Measurements from ENCODE around the gene KRTAP1-4. TPM values are rescaled to one million over a fixed set of nuclear protein-coding genes. Genes with fewer than 3 reads are reported as not detected.
"Not testable (repeated sequence)": the region's sequence is repeated elsewhere in the genome, so short reads cannot be mapped to it uniquely, and the experiment has no call there.

KRTAP1-4 gene
- polyA plus RNA-seq, 3 donors = not detected

DNA sequence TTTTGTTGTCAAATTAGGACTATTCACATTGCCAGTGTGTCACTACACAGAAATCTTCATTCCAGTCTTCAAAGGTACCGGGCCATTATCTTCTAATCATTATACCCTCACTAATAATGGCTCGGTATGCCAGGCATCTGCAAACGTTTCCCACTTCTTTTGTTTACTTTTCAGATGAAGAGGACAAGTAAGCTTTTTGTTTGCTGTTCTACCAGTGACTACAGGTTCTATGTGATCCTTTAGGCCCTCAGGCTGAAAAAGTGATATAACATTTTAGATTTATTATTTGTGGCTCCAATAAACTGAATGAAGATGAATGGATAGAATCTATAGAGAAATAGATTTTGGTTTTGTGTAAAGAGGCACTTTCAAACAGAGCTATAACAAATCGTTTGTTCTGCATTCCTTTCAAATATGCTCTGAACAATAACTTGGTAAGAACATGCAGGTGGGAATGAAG, 20.7 kb downstream of the KRTAP1-4 start:
- DNase-seq (ENCODE audit: low read depth in 3 of 3, low spot score in 2 of 3) = no peak

DNA sequence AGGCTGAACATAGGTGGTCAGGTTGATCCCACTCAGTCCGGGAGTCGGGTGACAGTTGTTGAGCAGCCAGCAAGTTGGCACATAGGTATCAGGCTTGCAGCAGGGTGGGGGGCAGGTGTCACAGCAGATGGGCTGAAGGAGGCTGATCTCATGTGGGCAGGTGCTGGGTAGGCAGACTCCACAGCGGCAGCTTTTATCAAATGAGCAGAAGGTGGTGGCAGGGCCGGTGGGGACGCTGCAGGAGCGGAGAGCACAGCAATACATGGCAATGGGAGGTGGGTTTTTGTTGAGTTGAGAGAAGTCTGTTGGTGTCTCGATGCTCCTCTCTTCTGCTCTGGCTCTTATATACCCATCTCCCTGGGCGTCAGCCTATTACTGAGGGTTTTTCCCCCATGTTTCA, 21.2 kb downstream of the KRTAP1-4 start, which contains the start of gene KRTAP3-1:
Gene KRTAP3-1, minus strand, starts transcription at position 318 of the 400 bp plus-strand sequence. Its CDS starts 54 bp downstream, at position 264.
- DNase-seq (ENCODE audit: low read depth in 3 of 3, low spot score in 2 of 3) = no peak

DNA sequence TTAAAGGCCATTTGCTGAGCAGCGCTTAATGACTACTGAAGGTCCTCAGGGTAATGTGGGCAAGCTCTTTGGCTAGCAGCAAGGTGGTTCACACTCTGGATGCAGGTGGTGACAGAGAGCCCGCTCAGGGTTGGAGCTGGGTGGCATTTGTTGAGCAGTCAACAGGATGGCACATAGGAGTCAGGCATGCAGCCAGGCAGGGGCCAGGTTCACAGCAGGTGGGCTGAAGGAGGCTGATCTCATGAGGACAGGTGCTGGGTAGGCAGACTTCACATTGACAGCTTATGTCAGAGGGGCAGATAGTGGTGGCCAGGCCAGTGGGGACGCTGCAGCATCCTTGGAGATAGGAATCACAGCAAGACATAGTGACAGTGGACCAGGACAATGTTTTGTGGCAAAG, 25.6 kb downstream of the KRTAP1-4 start:
- DNase-seq (ENCODE audit: low read depth in 3 of 3, low spot score in 2 of 3) = no peak

DNA sequence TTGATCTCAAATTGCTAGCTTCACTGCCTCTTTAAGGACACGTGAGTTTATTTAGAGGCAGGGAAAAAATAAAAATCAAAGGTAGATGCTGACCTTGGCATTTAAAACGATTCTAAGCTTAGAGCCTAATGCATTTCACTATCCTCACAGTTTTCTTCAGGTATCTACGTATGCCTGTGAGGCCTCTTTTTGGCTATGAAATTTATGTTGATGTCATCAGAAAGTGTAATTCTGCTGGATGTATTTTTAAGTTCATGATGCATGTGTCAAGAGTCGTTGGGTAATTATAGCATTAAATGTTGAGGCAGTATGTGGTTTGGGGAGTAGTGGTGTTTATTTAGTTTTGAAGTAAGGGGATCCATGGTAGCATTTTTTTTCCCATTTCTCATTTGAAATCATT, 26.1 kb downstream of the KRTAP1-4 start:
- no peak for DNase-seq (ENCODE audit: low read depth in 3 of 3, low spot score in 2 of 3)

DNA sequence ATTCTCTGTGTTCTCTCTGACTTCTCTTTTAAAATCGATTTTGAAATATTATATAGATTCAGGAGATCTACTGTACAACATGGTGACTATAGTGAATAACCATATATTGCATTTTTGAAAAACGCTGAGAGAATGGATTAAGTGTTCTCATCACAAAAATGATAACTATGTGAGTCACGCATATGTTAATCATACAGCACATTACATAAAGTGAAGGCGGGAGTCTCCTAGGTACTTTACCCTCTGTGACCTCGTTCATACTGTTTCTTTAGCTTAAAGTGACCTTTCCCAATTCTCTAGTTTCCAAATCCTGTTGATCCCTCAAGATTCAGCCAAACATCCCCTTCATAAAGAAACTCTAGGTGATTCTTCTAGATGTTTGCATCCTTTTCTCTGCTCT, 27.2 kb downstream of the KRTAP1-4 start:
- DNase-seq (ENCODE audit: low read depth in 3 of 3, low spot score in 2 of 3) = no peak

DNA sequence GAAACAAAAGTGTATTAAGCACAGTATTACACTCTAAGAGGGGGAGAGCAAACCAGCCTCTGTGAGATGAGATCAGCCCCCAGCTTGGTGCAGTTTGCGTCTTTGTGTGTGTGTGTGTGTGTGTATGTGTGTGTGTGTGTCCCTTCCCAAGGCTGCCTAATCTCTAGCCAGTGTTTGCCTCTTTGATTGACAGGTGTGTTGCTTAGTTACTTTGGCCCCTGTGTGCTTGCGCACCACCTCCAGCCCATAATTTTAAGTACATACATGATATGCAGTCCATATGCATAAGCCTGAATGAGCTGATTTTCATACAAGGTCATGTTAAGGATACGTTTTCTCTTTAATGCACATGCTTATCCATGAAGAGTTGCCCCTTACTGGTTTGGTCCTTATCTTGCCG, 28.2 kb downstream of the KRTAP1-4 start:
- DNase-seq (ENCODE audit: low read depth in 3 of 3, low spot score in 2 of 3) = no peak

DNA sequence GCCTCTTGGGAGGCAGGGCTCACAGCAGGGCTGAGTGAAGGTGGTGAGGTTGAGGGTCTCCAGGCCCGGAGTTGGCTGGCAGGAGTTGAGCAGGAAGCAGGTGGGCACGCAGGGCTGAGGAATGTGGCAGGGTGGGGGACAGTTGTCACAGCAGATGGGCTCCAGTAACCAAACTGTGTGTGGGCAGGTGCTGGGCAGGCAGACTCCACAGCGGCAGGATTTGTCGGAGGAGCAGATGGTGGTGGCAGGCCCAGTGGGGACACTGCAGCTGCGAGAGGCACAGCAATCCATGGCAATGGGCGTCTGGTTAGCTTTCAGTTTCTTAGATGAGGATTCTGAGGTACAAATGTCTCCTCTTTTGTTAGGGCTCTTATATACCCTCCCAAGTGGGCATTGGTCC, 30.4 kb downstream of the KRTAP1-4 start, which contains the start of gene KRTAP3-2:
Gene KRTAP3-2, minus strand, starts transcription at position 344 of the 400 bp plus-strand sequence. Its CDS starts 53 bp downstream, at position 291.
- not testable (repeated sequence) for DNase-seq (ENCODE audit: low read depth in 3 of 3, low spot score in 2 of 3)

DNA sequence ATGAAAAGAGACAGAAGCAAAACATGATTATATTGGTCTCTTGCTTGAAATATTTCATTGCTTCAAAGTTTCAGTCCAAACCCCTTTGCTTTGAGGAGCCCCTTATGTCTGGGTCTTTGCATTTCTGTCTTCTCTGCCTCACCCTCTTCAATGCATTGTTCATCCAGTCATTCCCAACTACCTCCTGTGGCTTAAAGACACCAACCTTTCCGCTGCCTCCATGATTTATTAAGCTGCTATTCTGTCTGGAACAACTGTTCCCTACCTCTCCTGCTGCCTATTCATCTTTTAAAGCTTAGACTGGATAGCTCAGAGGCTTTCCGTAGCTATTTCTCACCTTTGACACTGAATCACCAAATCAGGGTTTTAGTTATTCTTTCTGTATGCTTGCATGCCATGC, 32.6 kb downstream of the KRTAP1-4 start:
- DNase-seq (ENCODE audit: low read depth in 3 of 3, low spot score in 2 of 3) = no peak

DNA sequence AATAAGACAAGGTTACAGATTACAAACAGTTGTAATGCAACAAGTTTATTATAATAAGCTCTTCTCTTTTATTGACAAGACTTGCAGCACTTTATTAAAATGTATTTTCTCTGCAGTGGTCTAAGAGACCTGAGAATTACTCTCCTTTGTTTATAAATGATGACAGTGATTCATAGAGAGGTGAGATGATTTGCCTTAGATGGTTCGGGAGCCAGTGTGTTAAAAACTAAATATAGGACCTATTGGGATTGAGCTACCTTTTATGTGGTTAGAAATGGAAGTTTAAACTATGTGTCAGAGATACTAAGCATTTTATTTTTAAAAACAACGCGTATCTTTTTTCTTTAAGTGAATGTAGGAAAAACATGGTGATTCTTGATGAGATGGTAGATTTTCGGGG, 33.2 kb downstream of the KRTAP1-4 start:
- no peak for DNase-seq (ENCODE audit: low read depth in 3 of 3, low spot score in 2 of 3)

DNA sequence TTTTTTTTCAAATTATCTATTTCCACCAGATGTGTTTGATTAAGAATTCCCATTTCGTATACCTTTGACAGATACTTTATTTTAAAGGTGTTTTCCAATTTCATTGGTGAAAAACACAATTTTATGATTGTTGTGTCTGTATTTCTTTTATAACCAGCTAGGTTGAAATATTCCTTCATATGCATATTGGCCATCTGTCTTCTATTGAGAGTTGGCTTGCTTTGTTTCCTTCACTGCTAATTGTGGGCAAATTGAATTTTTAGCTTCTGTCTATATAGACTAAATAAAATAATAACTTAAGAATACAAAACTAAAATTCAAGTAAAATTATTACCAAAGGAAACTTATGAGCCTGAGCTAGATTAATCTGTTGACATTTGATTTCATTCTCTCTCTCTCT, 34.9 kb downstream of the KRTAP1-4 start:
- no peak for DNase-seq (ENCODE audit: low read depth in 3 of 3, low spot score in 2 of 3)

DNA sequence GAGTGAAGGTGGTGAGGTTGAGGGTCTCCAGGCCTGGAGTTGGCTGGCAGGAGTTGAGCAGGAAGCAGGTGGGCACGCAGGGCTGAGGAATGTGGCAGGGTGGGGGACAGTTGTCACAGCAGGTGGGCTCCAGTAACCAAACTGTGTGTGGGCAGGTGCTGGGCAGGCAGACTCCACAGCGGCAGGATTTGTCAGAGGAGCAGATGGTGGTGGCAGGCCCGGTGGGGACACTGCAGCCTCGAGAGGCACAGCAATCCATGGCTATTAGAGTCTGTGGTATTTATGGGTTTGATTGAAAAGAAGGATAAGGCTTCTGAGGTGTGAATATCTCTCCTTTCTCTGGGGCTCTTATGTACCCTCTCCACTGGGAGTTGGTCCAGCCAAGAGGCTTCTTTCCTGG, 36.2 kb downstream of the KRTAP1-4 start, which contains the start of gene KRTAP3-3:
Gene KRTAP3-3, minus strand, starts transcription at position 326 of the 400 bp plus-strand sequence. Its CDS starts 67 bp downstream, at position 259.
- no peak for DNase-seq (ENCODE audit: low read depth in 3 of 3, low spot score in 2 of 3)

DNA sequence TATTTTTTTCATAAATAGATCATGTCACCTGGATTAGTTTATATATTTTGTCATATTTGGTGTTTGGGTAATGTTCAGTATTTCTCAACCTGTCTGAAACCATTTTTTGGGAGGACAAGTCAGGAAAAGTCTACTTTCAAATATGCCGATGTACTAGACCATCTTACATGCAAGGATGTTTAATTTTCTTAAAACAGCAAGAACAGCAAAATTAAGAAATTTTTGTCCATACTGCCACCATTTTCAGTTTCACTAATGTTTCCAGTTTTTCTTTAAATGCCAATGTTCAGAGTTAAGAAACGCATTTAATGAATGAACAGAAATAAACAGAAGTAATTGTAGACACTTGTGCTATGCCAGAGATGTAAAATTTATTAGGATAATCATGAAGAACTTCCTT, 36.9 kb downstream of the KRTAP1-4 start:
- no peak for DNase-seq (ENCODE audit: low read depth in 3 of 3, low spot score in 2 of 3)

DNA sequence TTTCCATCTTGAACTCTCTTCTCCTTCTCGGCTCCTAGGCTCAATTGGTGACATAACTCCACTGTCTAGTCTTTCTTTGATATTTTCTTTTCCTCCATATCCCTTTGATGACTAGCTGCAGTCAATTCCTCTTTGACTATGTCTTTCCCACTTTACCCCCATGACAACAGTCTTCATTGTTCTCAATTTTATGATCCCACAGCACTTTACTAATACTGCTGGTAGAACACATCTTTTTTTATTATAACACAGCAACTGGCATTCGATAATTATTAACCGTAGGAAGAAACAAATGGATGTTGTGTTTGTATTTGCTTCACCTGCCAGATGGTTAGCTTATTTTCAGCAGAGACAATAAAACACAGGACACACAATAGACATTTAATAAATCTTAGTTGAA, 37.3 kb downstream of the KRTAP1-4 start:
- DNase-seq (ENCODE audit: low read depth in 3 of 3, low spot score in 2 of 3) = no peak

DNA sequence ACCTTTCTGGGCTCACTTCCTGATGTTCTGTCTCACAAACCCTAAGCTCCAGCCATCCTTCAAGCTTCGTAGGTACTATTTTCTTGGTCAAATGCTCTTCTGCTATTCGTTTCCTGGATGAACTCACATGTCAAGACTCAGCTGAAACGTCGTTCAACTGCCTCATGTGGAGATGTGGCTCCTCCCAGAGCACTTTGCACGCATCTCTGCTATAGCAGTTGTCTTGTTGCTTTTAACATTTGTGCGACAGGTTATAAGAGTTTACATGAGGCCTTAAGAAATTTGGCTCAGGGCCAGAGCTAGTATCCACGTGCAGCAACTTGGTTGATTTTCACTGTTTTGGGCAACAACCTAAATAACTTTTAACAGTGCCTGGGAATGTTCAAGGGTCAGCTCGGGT, 43.1 kb downstream of the KRTAP1-4 start:
- DNase-seq (ENCODE audit: low read depth in 3 of 3, low spot score in 2 of 3) = no peak

DNA sequence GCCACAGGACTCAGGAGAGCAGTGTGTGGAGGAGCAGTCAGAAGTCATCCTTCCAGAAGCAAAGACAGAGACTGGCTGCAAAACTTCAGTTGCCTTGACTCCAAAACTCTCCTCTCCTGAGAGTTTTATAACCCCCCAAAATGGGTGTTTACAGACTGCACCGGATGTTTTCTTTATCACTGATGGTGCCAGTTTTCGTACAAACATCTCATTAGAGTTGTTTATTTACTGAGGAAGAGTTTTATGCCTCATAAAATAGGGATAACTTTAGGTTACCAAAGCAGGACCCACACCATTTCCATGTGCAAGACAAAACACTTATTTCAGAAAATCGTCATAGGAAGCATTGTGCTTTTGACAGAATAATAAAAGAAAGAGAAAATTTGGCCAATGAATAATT, 45.8 kb downstream of the KRTAP1-4 start, which contains the start of gene KRT40:
Gene KRT40, minus strand, starts transcription at position 101 of the 400 bp plus-strand sequence. Its CDS starts 53 bp downstream, at position 48.
- no peak for DNase-seq (ENCODE audit: low read depth in 3 of 3, low spot score in 2 of 3)

DNA sequence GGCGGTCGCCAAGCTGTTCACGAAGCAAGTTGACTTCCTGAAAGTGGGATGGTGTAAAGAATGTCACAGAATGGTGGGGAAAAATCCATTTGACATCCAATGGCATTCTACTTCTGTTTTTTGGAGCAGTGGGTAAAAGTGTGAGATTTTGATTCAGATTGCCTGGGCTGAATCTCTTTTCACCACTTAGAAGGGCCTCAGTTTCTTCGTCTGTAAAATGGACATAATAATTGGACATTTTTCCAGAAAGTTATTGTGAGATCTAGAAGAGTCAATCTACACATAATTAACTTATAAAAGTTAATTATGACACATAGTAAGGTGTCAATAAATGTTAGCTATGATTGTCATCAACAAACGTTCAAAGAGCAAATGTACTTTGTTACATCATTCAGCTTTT, 48.9 kb downstream of the KRTAP1-4 start:
- no peak for DNase-seq (ENCODE audit: low read depth in 3 of 3, low spot score in 2 of 3)

DNA sequence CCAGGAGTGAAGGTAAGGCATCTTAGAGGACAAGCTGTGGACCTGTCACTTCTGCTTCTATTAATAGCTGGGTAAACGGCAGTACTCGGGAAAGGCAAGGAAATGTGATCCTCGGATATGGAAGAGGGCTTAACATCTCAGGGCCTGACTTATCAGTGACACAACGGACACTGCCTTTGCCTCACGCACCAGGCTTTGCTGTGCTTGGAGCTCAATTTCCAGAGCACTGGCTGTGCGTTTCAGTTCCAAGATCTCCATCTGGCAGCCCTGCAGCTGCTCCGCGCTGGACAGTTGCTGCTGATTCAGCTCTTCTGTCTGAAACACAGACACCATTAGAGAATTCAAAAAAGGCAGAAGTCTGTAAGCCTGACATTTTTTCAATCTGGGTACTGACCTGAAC, 49.4 kb downstream of the KRTAP1-4 start:
- DNase-seq (ENCODE audit: low read depth in 3 of 3, low spot score in 2 of 3) = peak in 1 of 3 donors; percentile 10

DNA sequence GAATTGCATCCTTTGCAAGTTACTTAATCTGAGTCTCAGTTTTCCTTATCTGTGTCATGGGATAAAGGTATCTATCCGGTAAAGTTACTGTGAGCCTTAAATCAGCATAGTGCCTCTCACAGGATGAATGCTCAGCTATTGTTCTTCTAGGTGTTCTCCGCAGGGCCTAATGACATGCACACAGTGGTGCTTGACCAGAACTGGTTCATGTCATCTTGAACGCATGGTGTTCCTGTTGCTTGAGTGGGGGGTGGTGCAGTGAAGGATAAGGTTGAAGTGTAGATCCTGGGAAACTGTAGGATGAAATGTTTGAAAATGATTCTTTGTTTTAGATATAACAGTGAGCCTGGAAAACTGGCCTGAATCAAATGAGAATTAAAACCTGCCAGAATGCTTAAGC, 49.9 kb downstream of the KRTAP1-4 start:
- no peak for DNase-seq (ENCODE audit: low read depth in 3 of 3, low spot score in 2 of 3)

Other genes with a start within 250 kb of the KRTAP1-4 start
- not detected for gene KRT27, start 247.6 kb downstream of the KRTAP1-4 start, polyA plus RNA-seq (ENCODE audit: insufficient read length in 3 of 3)
- not detected for gene KRT28, start 230.2 kb downstream of the KRTAP1-4 start, polyA plus RNA-seq (ENCODE audit: insufficient read length in 3 of 3)
- gene KRT10, start 207.6 kb downstream of the KRTAP1-4 start, polyA plus RNA-seq (ENCODE audit: insufficient read length in 3 of 3) = 10 to 100 TPM; 33.0 to 44.7 (median 41.0) TPM
- not detected for gene KRT12, start 163.0 kb downstream of the KRTAP1-4 start, polyA plus RNA-seq (ENCODE audit: insufficient read length in 3 of 3)
- gene KRT20, start 145.0 kb downstream of the KRTAP1-4 start, polyA plus RNA-seq (ENCODE audit: insufficient read length in 3 of 3) = under 1 TPM in 2 of 3 donors, not detected in 1; 0.17 to 0.37 TPM
- gene KRT23, start 92.5 kb downstream of the KRTAP1-4 start, polyA plus RNA-seq (ENCODE audit: insufficient read length in 3 of 3) = 1 to 10 TPM in 2 of 3 donors, under 1 TPM in 1; 0.45 to 2.2 (median 2.0) TPM
- not detected for gene KRT39, start 63.2 kb downstream of the KRTAP1-4 start, polyA plus RNA-seq (ENCODE audit: insufficient read length in 3 of 3)
- not detected for gene KRT40, start 45.9 kb downstream of the KRTAP1-4 start, polyA plus RNA-seq (ENCODE audit: insufficient read length in 3 of 3)
- gene KRTAP3-3, start 36.0 kb downstream of the KRTAP1-4 start, polyA plus RNA-seq (ENCODE audit: insufficient read length in 3 of 3) = not detected
- not detected for gene KRTAP3-2, start 30.3 kb downstream of the KRTAP1-4 start, polyA plus RNA-seq (ENCODE audit: insufficient read length in 3 of 3)
- not detected for gene KRTAP3-1, start 21.1 kb downstream of the KRTAP1-4 start, polyA plus RNA-seq (ENCODE audit: insufficient read length in 3 of 3)
- gene KRTAP1-5, start 3.0 kb downstream of the KRTAP1-4 start, polyA plus RNA-seq (ENCODE audit: insufficient read length in 3 of 3) = not detected
- gene KRTAP1-3, start 4.7 kb upstream of the KRTAP1-4 start, polyA plus RNA-seq (ENCODE audit: insufficient read length in 3 of 3) = not detected
- gene KRTAP1-1, start 11.3 kb upstream of the KRTAP1-4 start, polyA plus RNA-seq (ENCODE audit: insufficient read length in 3 of 3) = not detected
- gene KRTAP2-1, start 17.1 kb upstream of the KRTAP1-4 start, polyA plus RNA-seq (ENCODE audit: insufficient read length in 3 of 3) = not detected
- not detected for gene KRTAP2-2, start 25.0 kb upstream of the KRTAP1-4 start, polyA plus RNA-seq (ENCODE audit: insufficient read length in 3 of 3)
- gene KRTAP2-3, start 29.9 kb upstream of the KRTAP1-4 start, polyA plus RNA-seq (ENCODE audit: insufficient read length in 3 of 3) = not detected
- gene KRTAP2-4, start 35.7 kb upstream of the KRTAP1-4 start, polyA plus RNA-seq (ENCODE audit: insufficient read length in 3 of 3) = not detected
- not detected for gene KRTAP4-7, start 54.0 kb upstream of the KRTAP1-4 start, polyA plus RNA-seq (ENCODE audit: insufficient read length in 3 of 3)
- gene KRTAP4-8, start 67.9 kb upstream of the KRTAP1-4 start, polyA plus RNA-seq (ENCODE audit: insufficient read length in 3 of 3) = not detected
- gene KRTAP4-16, start 72.0 kb upstream of the KRTAP1-4 start, polyA plus RNA-seq (ENCODE audit: insufficient read length in 3 of 3) = not detected
- gene KRTAP4-9, start 75.2 kb upstream of the KRTAP1-4 start, polyA plus RNA-seq (ENCODE audit: insufficient read length in 3 of 3) = not detected
- not detected for gene KRTAP4-11, start 88.2 kb upstream of the KRTAP1-4 start, polyA plus RNA-seq (ENCODE audit: insufficient read length in 3 of 3)
- gene KRTAP4-12, start 94.0 kb upstream of the KRTAP1-4 start, polyA plus RNA-seq (ENCODE audit: insufficient read length in 3 of 3) = not detected
- not detected for gene KRTAP4-6, start 110.3 kb upstream of the KRTAP1-4 start, polyA plus RNA-seq (ENCODE audit: insufficient read length in 3 of 3)
- not detected for gene KRTAP4-5, start 119.6 kb upstream of the KRTAP1-4 start, polyA plus RNA-seq (ENCODE audit: insufficient read length in 3 of 3)
- not detected for gene KRTAP4-4, start 130.6 kb upstream of the KRTAP1-4 start, polyA plus RNA-seq (ENCODE audit: insufficient read length in 3 of 3)
- gene KRTAP4-3, start 138.0 kb upstream of the KRTAP1-4 start, polyA plus RNA-seq (ENCODE audit: insufficient read length in 3 of 3) = not detected
- gene KRTAP4-2, start 148.0 kb upstream of the KRTAP1-4 start, polyA plus RNA-seq (ENCODE audit: insufficient read length in 3 of 3) = not detected
- not detected for gene KRTAP4-1, start 154.7 kb upstream of the KRTAP1-4 start, polyA plus RNA-seq (ENCODE audit: insufficient read length in 3 of 3)
- gene KRTAP9-1, start 159.7 kb upstream of the KRTAP1-4 start, polyA plus RNA-seq (ENCODE audit: insufficient read length in 3 of 3) = not detected
- gene KRTAP9-2, start 196.5 kb upstream of the KRTAP1-4 start, polyA plus RNA-seq (ENCODE audit: insufficient read length in 3 of 3) = not detected
- not detected for gene KRTAP9-3, start 202.3 kb upstream of the KRTAP1-4 start, polyA plus RNA-seq (ENCODE audit: insufficient read length in 3 of 3)
- not detected for gene KRTAP9-8, start 207.8 kb upstream of the KRTAP1-4 start, polyA plus RNA-seq (ENCODE audit: insufficient read length in 3 of 3)
- not detected for gene KRTAP9-4, start 219.5 kb upstream of the KRTAP1-4 start, polyA plus RNA-seq (ENCODE audit: insufficient read length in 3 of 3)
- gene KRTAP9-9, start 225.2 kb upstream of the KRTAP1-4 start, polyA plus RNA-seq (ENCODE audit: insufficient read length in 3 of 3) = not detected
- under 1 TPM; 0.10 to 0.14 (median 0.11) TPM for gene KRTAP9-6, start 235.2 kb upstream of the KRTAP1-4 start, polyA plus RNA-seq (ENCODE audit: insufficient read length in 3 of 3)
- gene KRTAP9-7, start 245.5 kb upstream of the KRTAP1-4 start, polyA plus RNA-seq (ENCODE audit: insufficient read length in 3 of 3) = not detected

Measured in right renal cortex interstitium (tissue), 3 donors.